Measurements from ENCODE around the gene PBX1.
A peak's percentile ranks its signal among the peaks of the same experiment; 100 is the strongest.
"Not testable (repeated sequence)": the region's sequence is repeated elsewhere in the genome, so short reads cannot be mapped to it uniquely, and the experiment has no call there.

PBX1 gene

GRCh38 chr1:164558461-164559341 lies at the start of gene PBX1:
Gene PBX1, plus strand, starts transcription at chr1:164559184.
- Mint-ChIP-seq H3K36me3 (no peaks in the 10 kb centered on the region), H3K27me3 (peaks cover 31% of the 10 kb centered on the region), H3K4me1 (peaks cover 13% of the 10 kb centered on the region), H3K27ac (no peak within 1 kb of the TSS), H3K4me3 (peak within 1 kb of the TSS; percentile 82), H3K9me3 (peaks cover 5% of the 10 kb centered on the region)

GRCh38 chr1:164510435-164510834 lies 48.5 kb upstream of the PBX1 start:
- H3K27ac Mint-ChIP-seq = no peak overlapping the region
- no peaks in the 10 kb centered on the region for H3K9me3 Mint-ChIP-seq
- no peaks in the 10 kb centered on the region for H3K27me3 Mint-ChIP-seq
- no peaks in the 10 kb centered on the region for H3K36me3 Mint-ChIP-seq
- no peak overlapping the region for H3K4me3 Mint-ChIP-seq
- no peaks in the 10 kb centered on the region for H3K4me1 Mint-ChIP-seq

DNA sequence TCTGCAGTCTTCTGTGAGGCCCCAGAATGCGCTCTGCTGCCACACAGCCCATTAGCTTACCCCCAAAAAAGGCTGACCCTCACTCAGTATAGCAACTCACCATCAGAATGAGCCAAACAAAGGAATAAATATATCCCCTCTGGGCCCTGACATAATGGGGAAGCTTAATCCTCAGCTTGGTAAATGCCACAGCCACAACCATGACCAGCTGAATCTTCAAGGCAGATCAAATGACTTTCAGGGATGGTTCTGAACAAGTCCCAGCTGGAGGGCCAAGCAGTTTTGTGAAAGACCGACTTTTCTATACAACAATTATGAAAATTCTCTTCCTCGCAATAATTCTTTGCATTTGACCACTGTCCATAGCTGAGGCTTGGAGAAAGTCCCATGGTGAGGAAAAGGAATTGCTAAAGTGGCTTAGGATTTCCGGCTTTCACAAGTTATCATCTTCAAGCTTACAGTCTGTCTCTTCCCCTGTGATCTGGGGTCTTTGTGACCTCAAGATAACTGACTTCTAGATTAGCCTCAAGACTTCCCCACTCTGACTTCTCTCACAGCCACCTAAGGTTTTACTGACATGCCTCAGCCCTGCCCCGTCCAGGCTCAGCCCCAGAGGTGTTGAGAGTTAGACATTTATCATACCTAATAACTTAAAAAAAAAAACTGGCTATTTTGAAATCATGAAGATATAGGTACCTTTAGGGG lies 47.8 kb upstream of the PBX1 start:
- Mint-ChIP-seq H3K27me3 (no peaks in the 10 kb centered on the region), H3K4me1 (no peaks in the 10 kb centered on the region), H3K27ac (no peak overlapping the region), H3K36me3 (no peaks in the 10 kb centered on the region), H3K9me3 (no peaks in the 10 kb centered on the region), H3K4me3 (no peak overlapping the region)

DNA sequence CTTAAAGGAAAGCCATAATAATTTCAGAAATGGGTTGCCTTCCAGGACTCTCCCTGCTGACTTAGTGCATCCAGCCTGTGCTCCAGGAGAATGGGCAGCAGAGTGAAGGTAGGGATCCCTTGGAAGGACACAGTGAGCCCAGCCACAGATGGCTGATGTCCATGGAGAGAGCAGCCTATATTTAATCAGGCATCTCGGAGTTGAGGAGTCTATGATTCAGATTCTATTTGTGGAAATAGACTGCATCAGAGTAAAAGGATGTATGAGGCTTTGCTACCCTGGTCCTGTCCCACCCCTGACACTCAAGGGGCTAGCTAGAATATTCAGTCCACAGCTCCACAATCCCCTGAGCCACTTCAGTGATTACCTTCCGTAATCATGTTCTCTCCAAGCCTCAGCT lies 43.8 kb upstream of the PBX1 start:
- H3K4me1 Mint-ChIP-seq = no peaks in the 10 kb centered on the region
- no peak overlapping the region for H3K27ac Mint-ChIP-seq
- no peaks in the 10 kb centered on the region for H3K27me3 Mint-ChIP-seq
- H3K36me3 Mint-ChIP-seq = no peaks in the 10 kb centered on the region
- H3K4me3 Mint-ChIP-seq = no peak overlapping the region
- no peaks in the 10 kb centered on the region for H3K9me3 Mint-ChIP-seq

DNA sequence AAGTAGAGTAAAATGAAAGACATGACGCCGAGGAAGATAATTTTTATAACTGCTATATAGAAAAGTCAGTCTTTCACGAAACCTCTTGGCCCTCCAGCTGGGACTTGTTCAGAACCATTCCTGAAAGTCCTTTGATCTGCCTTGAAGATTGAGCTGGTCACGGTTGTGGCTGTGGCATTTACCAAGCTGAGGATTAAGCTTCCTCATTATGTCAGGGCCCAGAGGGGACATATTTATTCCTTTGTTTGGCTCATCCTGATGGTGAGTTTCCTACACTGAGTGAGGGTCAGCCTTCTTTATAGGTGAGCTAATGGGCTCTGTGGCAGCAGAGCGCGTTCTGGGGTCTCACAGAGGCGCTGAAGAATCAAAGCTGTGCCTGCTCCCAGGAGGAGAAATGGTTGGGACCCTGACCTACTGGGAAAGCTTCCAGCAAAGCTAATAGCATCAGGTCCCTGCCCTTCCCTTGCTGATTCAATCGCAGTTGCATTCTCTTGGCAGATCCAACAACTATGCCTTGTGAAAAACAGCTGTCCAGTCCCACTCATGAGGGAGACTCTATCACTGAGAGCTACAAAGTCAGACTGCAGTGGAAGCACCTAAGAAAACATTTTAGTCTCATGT lies 43.2 kb upstream of the PBX1 start:
- no peaks in the 10 kb centered on the region for H3K36me3 Mint-ChIP-seq
- H3K9me3 Mint-ChIP-seq = no peaks in the 10 kb centered on the region
- no peaks in the 10 kb centered on the region for H3K4me1 Mint-ChIP-seq
- H3K27me3 Mint-ChIP-seq = no peaks in the 10 kb centered on the region
- H3K27ac Mint-ChIP-seq = no peak overlapping the region
- H3K4me3 Mint-ChIP-seq = no peak overlapping the region

GRCh38 chr1:164516591-164516990 lies 42.4 kb upstream of the PBX1 start:
- no peaks in the 10 kb centered on the region for H3K9me3 Mint-ChIP-seq
- no peak overlapping the region for H3K27ac Mint-ChIP-seq
- H3K4me1 Mint-ChIP-seq = no peaks in the 10 kb centered on the region
- no peaks in the 10 kb centered on the region for H3K27me3 Mint-ChIP-seq
- no peaks in the 10 kb centered on the region for H3K36me3 Mint-ChIP-seq
- H3K4me3 Mint-ChIP-seq = no peak overlapping the region

DNA sequence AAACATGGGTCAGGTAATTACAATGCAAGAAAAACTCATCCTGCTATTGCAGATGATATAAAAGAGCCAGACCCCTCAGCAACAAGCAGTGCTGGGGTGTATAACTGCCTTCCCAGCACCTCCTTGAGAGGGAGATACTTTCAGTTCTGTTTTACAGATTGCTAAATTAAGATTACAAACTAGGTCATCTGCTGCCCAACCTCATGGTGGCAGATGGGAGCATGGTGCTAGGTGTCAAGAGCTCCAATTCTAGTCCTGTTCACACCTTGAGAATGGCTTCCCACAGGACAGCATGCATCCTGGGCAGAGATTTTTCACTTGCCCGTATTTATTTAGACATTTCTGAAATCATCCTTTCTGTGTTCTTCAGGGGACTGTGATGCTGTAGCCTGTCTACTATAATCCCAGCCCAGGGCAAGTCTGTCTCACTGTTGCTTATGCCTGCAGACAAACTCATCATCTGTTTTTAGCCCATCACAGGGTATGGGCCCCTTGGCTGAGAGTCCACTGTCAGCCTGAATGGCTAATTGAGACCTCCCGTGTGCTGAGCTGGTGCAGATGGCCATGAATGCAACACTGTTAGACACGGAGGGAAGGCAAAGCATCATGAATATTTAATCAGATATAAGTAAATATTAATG lies 40.2 kb upstream of the PBX1 start:
- Mint-ChIP-seq H3K27ac (no peak overlapping the region), H3K4me1 (no peaks in the 10 kb centered on the region), H3K36me3 (no peaks in the 10 kb centered on the region), H3K9me3 (peaks cover 7% of the 10 kb centered on the region), H3K27me3 (peaks cover 2% of the 10 kb centered on the region), H3K4me3 (no peak overlapping the region)

DNA sequence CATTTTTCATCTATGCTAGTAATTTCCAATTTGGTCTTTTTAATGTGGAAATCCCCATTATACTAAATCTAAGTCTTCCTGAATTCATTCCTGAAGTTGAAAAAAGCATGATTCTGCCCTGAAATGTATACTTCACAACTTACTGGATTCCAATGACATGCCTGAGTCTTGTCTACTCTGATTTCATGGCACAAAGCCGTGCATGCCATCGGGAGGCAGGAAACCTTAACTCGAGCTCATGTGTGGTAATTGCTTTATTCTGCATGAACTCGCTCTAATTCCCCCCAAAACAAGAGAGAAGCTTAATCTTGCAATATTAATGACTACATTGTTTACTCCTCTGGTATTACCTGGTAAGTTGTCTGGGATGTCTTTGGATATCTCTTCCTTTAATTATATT lies 39.6 kb upstream of the PBX1 start:
- Mint-ChIP-seq H3K36me3 (no peaks in the 10 kb centered on the region), H3K27me3 (peaks cover 2% of the 10 kb centered on the region), H3K27ac (no peak overlapping the region), H3K4me3 (no peak overlapping the region), H3K9me3 (peaks cover 7% of the 10 kb centered on the region), H3K4me1 (no peaks in the 10 kb centered on the region)

DNA sequence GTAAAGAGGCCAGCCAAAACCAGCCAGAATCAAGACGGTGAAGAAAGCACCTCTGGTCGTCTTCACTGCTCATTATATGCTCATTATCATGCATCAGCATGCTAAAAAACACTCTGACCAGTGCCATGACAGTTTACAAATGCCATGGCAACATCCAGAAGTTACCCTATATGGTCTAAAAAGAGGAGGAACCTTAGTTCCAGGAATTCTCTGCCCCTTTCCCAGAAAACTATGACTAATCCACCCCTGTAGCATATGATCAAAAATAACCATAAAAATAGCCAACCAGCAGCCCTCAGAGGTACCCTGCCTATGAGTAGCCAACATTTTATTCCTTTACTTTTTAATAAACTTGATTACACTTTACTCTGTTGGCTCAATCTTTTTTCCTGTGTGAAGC lies 34.2 kb upstream of the PBX1 start:
- Mint-ChIP-seq H3K27ac (no peak overlapping the region), H3K4me3 (no peak overlapping the region), H3K4me1 (no peaks in the 10 kb centered on the region), H3K9me3 (peaks cover 20% of the 10 kb centered on the region), H3K27me3 (peaks cover 2% of the 10 kb centered on the region), H3K36me3 (no peaks in the 10 kb centered on the region)

GRCh38 chr1:164534863-164535610 lies 23.9 kb upstream of the PBX1 start:
- H3K4me3 Mint-ChIP-seq = no peak overlapping the region
- peaks cover 1% of the 10 kb centered on the region for H3K36me3 Mint-ChIP-seq
- no peaks in the 10 kb centered on the region for H3K4me1 Mint-ChIP-seq
- H3K27me3 Mint-ChIP-seq = no peaks in the 10 kb centered on the region
- H3K27ac Mint-ChIP-seq = no peak overlapping the region
- no peaks in the 10 kb centered on the region for H3K9me3 Mint-ChIP-seq

DNA sequence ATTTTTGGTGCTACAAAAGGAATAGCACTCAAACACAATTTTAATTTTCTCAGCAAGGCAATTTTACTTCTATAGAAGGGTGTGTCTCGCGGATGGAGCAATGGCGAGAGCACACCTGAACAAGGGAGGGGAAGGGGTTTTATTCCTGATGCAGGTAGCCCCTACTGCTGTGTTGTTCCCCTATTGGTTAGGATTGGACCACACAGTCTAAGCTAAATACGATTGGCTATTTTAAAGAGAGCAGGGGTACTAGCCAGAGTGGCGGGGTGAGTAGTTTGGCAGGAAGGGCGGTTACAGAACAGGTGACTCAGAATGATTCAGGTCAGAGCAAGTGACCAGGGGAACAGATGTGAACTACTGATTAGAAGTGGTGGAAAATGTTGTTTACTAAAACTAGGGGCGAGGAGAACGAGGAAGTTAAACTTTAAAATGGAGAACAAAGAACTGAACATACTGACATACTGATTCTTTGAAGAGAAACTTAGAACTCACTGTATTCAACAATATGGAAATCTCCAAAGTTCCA lies 6.5 kb upstream of the PBX1 start:
- H3K36me3 Mint-ChIP-seq, H3K4me1 Mint-ChIP-seq, H3K27ac Mint-ChIP-seq, H3K4me3 Mint-ChIP-seq, H3K27me3 Mint-ChIP-seq: not testable (repeated sequence)
- peaks cover 11% of the 10 kb centered on the region for H3K9me3 Mint-ChIP-seq

- peaks cover 13% of the 10 kb centered on the region for H3K4me1 Mint-ChIP-seq
- H3K27me3 Mint-ChIP-seq = peaks cover 29% of the 10 kb centered on the region
- H3K4me3 Mint-ChIP-seq = no peak overlapping the region
- peaks cover 12% of the 10 kb centered on the region for H3K9me3 Mint-ChIP-seq
- H3K27ac Mint-ChIP-seq = no peak overlapping the region
- no peaks in the 10 kb centered on the region for H3K36me3 Mint-ChIP-seq
Measured at GRCh38 chr1:164557270-164557669, 1.7 kb upstream of the PBX1 start.

GRCh38 chr1:164559342-164560051 lies 513 bp downstream of the PBX1 start:
- H3K4me1 Mint-ChIP-seq = peaks cover 13% of the 10 kb centered on the region
- H3K27me3 Mint-ChIP-seq = peaks cover 32% of the 10 kb centered on the region
- H3K27ac Mint-ChIP-seq = no peak overlapping the region

GRCh38 chr1:164560121-164560541 lies 1.1 kb downstream of the PBX1 start:
- Mint-ChIP-seq H3K4me1 (peaks cover 13% of the 10 kb centered on the region), H3K27me3 (peaks cover 32% of the 10 kb centered on the region), H3K36me3 (no peaks in the 10 kb centered on the region), H3K9me3 (peaks cover 5% of the 10 kb centered on the region), H3K4me3 (peak overlapping the region; percentile 82), H3K27ac (no peak overlapping the region)

More at GRCh38 chr1:164559342-164560051, 513 bp downstream of the PBX1 start:
- H3K36me3 Mint-ChIP-seq = no peaks in the 10 kb centered on the region
- peaks cover 5% of the 10 kb centered on the region for H3K9me3 Mint-ChIP-seq
- H3K4me3 Mint-ChIP-seq = peak overlapping the region; percentile 82
